AG20443 (cell line): Measurements from ENCODE around the gene APOL5.
"Not testable (repeated sequence)": the region's sequence is repeated elsewhere in the genome, so short reads cannot be mapped to it uniquely, and the experiment has no call there.

ENCODE experiments used
- DNase-seq: peaks from one replicate; pipeline ENCODE4 v3.0.0; 2012; ENCODE audit warnings: low spot score, mixed read lengths

APOL5 gene

DNA sequence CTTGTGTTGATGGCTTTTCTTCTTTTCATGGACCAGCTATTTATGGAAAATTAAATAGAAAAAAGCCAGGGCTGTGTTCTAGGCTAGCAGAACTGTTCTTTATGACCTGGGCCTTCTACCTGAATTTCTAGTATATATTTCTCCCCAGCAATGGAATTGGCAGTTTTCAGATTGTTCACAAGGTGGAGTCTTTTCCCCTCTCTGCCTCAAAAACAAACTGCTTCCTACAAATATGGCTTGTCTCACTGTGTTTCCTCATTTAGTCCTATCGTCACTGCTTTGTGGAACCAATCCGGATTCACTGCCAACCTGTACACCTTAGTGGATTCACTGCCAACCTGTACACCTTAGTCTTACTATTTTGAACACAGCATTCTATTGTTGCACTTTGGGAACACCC lies 5.0 kb upstream of the APOL5 start:
- no peak for DNase-seq

DNA sequence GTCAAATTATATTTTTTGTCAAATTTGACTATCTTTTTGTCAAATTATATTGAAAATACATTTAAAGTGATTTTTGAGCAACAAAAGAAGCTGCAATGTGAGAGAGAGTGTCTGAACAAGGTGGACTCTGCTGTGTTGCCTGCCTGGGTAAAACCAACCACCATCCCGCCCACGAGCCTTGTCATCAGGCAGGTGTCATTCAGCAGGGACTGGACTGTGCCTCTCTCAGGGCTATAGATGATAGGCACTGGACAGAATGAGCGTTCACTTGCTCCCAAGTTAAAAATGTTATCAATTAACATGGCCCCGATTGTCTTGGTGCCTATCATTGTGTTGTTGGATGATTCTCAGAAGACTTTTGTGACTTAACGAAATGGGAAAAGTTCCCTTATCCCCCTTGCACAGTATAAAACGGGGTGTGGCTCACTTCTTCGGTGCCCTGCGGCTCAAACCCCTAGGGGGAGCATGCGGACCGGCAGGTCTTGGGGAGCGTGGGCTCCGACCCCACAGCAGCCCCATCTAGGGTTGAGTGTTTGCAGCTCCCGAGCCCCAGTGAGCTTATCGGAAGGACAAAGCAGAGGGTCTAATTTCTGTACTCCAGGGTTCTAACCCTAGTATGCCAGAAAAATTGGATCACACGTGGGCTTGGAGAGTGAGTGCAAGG lies 1.7 kb downstream of the APOL5 start:
- DNase-seq, result no peak

DNA sequence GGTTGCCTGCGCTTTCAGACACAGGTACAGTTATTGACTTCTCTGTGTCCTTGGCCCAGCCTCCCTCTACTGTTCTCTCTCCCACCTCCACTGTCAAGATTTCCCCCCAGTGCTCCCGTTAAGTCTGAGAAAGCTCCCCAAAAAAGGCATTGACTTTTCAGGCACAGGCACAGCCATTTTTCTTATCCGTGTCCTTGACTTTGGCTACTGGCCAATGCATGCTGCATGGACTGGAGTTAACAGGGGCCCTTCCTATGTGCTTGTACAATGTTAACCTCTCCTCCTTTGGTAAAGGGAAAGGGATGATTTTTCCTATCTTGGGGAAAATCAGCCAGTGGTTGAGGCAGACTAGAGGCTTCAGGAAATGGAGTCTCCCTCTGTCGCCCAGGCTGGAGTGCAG lies 4.3 kb downstream of the APOL5 start:
- no peak for DNase-seq

DNA sequence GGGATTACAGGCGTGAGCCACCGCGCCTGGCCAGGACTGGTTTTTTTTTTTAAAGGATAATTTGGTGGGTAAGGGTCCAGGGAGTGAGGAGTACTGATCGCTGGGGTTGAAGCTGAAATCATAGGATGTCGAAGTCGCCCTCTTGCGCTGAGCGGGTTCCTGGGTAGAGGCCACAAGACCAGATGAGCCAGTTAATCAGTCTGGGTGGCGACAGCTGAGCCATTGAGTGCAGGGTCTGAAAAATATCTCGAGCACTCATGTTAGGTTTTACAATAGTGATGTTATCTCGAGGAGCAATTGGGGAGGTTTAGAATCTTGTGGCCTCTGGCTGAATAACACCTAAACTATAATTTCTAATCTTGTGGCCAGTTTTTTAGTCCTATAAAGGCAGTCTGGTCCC lies 7.8 kb downstream of the APOL5 start:
- DNase-seq, result no peak

DNA sequence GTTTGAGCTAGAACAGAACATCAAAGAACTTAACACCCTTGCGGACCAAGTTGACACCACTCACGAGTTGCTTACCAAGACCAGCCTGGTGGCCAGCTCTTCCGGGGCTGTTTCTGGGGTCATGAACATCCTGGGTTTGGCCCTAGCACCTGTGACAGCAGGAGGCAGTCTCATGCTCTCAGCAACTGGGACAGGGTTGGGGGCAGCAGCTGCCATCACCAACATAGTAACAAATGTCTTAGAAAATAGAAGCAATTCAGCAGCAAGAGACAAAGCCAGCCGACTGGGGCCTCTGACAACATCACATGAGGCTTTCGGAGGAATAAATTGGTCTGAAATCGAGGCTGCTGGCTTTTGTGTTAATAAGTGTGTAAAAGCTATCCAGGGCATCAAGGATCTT lies 8.7 kb downstream of the APOL5 start:
- no peak for DNase-seq

DNA sequence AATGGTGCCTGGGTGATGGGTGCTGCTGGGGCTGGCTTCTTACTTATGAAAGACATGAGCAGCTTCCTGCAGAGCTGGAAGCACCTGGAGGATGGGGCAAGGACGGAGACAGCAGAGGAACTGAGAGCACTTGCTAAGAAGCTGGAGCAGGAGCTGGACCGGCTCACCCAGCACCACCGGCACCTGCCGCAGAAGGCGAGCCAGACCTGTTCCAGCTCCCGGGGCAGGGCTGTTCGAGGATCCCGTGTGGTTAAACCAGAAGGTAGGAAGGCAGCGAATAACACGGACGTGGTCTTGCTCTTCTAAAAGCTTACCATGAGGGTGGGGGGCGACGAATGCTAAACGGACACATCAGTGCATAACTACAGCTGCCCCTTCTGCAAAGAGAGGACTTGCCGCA lies 9.3 kb downstream of the APOL5 start:
- no peak for DNase-seq

DNA sequence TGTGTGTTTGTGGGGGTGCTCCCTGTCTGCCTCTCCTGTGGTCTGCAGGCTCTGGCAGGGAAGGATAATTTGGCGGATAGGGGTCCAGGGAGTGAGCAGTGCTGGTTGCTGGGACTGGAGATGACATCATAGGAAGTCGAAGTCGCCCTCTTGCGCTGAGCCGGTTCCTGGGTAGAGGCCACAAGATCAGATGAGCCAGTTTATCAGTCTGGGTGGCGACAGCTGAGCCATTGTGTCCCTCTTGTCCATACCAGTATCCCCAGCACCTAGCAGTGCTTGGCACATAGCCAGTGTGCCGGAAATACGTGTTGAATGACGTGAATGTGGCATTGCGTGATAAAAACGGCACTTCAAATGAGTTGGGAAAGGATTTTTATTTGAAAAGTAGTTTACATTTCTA lies 9.8 kb downstream of the APOL5 start:
- no peak for DNase-seq

DNA sequence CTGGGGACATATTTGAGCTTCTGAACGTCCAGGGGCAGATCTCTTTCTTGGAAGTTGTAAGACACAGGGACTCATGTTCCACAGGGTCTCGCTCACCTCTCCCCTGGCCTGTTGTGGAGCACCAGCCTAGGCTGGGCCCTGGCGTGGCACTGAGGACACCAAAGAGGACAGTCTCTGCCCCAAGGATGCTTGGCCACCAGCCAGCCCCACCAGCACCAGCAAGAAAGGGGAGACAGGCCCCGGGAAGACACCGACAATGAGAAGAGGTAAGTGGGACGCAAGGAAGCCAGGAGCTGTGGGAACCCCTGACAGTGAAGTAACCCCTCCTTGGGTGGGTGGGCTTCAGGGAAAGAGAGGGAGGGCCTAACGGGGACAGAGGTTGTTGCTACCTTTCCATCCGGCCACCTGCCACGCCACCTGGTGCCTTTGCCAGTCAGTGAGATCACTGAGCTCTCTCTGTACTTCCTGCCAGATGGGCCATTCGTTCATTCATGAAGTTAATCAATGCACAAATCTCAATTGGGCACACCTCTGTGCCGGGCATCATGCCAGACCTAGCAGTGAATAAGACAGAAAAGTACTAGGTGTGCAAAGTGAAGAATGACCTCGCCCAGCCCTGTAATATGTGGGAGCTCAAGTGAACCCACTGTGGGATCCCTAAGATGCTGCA lies 11.1 kb downstream of the APOL5 start:
- DNase-seq, result no peak

DNA sequence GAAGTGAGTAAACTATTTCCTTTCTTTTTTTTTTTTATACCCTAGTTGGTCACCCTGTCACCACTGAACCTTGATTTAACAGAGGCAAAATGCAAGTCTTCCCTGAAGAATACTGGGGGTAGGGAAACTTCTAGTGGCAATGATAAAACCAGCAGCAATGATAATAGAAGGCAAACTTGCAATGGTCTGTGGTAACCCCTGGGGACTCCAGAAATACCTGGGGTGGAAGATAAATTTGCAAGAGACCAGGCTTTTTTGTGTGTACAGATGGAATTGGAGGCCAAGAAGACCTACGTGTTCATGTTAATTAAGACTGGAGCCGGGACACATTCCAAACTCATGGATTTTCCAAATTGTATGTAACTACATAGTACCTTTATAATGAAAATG lies 11.6 kb downstream of the APOL5 start:
- no peak for DNase-seq

DNA sequence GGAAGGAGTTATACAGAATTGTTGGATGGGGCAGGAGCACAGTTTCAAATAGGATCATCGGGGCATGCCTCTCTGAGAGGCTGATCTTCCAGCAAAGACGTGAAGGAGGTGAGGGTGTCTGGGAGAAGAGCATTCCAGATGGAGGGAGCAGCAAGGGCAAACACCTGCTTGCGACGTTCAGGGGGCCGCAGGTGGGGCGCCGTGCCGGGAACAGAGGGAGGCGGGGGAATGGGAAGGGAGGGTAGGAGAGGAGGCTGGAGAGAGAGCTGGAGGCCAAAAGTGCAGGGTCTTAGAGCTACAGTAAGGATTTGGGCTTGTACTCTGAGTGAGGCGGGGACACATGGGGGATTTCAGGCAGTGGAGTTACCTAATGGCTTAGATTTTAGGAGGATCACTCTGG lies 13.6 kb downstream of the APOL5 start:
- DNase-seq, result no peak

DNA sequence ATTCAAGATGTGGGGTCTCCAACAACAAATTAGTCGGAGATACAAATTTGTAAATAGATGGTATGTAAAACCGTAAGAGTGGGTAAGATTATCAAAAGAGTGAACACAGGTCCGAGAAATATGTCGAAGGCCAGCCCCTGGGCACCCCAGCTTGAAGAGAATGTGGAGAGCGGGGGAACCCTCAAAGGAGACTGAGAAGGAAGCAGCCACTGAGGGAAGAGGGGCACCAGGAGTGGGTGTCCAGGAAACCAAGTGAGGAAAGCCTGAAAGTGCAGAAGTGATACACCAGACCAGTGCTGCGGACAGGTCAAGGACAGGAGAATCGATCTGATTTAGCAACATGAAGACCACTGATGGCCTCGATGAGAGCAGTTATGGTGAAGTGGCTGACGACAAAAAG lies 14.4 kb downstream of the APOL5 start:
- DNase-seq, result no peak

DNA sequence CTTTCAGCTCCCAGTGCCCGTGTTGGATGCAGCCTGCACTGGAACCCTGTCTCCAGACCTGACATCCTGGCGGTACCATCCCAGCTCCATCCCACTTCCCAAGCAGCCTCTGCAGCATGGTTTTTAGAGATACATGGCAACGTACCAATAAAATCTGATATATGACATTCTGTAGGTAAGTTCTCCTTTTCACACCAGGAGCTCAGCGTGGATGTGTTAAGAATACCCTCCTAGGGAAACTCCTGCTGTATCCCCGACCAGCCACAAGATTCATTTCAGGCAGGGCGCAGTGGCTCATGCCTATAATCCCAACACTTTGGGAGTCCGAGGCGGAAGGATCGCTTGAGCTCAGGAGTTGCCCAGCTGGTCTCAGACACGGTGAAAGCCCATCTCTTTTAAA lies 15.4 kb downstream of the APOL5 start:
- no peak for DNase-seq

DNA sequence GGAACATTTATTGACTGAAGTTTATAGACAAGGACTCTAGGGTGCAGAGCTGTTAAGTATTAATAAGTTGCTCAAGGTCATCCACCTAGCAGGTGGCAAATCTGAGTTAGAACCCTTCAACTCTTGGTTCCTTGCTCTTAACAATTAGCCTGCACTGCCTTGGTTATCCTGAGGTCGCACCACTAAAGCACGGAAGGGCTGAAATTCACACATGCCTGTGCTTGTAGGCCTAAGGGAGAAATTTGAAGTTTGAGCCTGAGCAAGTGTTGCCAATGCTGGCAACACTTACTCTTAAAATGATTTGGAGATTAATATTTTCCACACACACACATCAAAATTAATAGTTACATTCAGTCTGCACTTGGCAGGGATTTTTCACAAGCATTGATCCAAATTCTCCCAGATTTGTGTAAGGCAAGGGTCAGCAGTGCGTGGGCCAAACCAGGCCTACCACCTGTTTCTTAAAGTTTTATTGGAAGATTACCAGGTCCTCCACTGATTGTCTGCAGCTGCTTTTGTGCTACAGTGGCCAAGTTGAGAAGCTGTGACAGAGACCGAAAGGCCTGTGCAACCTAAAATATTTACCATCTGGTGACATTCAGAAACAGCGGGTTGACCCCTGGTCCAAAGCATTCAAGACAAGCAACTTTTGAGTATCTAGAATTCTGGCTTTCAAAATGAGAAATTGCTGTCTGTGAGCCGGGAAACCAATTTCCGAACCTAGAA lies 16.3 kb downstream of the APOL5 start:
- no peak for DNase-seq

DNA sequence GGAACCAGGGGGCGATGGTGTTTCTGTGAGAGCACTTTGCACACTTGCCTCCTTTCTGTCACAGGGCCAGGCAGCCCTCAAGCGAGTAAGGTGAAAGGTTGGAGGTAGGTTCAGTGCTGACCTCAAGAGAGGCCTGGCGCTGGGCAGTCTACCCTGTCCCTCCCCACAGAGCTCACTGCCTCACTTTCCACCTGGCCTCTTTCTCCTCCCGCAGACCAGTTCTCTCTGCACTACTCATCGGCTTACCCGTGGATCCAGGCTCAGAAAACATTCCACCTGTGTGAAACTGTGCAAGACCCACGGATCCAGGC lies 16.8 kb downstream of the APOL5 start:
- no peak for DNase-seq

DNA sequence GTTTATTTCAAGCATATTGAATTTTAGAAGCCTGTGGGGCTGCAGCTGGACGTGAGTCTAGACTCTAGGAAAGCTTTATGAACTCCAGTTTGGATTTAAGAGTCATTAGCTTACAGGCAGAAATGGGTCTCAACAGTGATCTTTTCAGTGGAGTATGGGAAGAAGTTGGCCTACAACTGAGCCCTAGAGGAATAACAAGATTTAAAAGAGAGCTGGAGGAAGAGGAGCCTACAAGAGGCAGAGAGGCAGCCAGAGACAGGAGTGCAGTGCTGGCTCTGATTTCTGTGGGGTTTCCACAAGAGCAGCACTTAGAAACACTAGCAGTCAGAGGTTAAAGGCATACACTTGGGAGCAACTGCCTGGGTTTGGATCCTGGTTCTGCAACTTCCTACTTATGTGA lies 17.9 kb downstream of the APOL5 start:
- DNase-seq, result no peak

DNA sequence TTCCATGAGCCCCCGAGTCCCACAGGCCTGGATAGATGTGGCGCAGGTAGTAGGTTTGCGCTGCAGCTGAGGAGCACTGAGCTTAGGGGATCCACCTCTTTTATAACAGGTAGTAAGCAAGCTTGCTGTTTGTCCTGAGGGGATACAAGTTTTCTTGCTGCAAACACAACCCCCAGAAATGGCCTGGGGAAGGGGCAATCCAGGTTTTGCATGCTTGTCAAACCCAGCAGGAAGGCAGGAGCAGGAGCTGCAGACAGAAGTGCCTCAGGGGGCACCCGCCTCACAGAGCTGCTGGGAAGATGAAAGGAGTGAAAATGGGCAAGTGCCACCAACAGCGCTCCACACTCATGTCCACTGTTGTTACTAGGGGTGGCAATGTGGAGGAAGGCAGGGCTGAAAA lies 18.5 kb downstream of the APOL5 start:
- no peak for DNase-seq

DNA sequence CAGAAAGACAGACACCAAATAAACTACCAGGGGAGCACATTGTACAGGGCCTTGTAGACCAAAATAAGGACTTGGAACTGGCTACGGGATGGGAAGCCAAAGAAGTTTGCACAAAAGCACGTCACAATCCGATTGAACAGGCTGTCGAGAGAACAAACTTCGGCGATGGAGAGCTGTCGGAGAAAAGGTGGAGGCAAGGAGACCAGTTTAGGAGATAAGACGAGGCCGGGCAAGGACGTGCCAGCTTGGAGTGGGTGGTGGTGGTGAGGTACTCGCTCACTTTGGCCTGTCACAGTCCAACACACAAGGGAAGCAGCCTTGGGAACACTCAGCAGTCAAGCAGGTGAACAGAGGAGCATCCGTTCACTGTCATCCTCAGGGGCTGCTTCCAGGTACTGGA lies 19.0 kb downstream of the APOL5 start:
- no peak for DNase-seq

DNA sequence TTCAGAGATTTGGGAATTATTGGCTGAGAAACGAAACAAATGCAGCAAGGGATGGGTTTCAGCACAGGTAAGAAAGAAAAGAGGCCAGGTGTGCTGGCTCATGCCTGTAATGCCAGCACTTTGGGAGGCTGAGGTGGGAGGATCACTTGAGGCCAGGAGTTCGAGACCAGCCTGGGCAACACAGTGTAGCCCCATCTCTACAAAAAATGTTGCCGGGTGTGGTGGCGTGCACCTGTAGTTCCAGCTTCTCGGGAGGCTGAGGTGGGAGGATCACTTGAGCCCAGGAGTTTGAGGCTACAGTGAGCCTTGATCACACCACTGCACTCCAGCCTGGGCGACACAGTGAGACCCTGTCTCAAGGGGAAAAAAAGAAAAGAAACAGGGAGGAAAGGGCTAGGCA lies 20.2 kb downstream of the APOL5 start:
- DNase-seq, result not testable (repeated sequence)

DNA sequence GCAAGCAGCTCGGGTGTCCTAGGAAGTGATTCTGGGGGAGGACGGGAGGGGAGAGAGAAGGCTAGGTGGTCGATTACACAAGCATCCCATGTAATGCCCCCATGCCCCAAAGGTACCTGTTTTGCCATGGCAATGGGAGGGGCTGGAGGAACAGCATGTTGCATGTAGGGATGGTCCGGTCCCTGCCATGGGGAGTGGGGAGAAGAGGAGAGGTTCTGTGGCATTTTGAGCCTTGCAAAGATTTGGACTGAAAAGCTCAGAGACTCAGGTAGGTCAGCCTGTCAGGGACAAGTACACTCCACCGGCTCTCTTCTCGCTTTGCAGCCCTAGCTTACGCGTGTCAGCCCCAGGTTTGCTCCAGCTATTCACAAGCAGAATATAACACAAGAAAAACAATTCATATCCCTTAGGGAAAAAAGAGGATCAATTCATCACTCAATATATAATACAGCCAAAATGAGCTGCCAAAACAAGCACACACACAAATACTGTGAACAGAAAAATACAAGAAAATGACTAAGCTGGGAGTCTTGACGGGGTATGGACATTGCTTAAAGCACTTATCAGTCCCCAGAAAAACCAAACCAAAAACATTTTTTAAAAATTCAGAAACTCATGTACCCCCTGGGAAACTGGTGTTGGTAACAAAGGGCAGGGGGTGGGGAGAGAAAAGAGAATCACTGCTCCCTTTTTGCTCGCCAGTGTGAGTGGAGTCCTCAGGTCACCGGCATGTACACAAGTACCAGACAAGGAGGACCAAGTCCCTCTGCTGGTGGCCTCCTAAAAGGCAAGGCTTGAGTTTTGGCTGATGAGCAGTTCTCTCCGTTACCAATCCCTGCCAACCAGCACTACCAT lies 21.6 kb downstream of the APOL5 start:
- no peak for DNase-seq

DNA sequence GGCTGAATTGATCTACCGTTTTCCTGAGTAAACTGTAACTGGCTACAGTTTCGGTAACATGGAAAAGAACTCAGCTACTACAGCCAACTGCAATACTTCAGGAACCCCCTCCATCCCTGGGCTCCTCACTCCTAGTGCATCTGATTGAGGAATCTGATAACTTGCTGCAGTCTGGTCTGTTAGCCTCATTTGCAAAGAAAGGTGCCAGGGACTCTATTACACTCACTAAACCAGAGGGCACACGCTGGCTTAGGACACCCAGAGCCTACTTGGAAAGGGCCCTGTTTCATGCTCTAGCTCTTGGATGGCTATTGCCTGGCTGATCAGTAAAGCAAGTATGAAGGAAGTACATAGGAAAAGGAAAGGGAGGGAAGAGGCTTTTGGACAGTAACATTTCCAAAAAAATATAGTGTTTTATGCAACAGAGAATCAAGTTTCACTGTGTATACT lies 22.3 kb downstream of the APOL5 start:
- no peak for DNase-seq

DNA sequence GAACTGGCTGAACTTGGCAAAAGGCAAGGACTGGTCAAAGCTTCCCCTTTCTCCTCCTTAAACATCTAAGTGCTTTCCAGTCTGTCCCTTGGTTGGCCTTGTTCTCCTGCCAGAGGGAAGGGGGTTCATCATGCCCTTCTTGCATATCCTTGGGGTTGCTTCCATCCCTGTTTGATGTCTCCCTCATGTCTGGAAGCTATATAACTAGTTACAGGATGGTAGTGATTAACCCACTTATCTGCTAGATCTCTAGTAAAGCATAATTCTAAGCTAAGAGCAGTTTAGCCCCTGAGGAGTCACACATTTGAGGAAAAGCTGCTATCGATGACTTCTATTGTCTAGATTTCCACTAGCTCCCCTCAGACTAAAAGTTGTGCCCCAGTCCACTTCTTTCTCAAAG lies 22.9 kb downstream of the APOL5 start:
- no peak for DNase-seq

DNA sequence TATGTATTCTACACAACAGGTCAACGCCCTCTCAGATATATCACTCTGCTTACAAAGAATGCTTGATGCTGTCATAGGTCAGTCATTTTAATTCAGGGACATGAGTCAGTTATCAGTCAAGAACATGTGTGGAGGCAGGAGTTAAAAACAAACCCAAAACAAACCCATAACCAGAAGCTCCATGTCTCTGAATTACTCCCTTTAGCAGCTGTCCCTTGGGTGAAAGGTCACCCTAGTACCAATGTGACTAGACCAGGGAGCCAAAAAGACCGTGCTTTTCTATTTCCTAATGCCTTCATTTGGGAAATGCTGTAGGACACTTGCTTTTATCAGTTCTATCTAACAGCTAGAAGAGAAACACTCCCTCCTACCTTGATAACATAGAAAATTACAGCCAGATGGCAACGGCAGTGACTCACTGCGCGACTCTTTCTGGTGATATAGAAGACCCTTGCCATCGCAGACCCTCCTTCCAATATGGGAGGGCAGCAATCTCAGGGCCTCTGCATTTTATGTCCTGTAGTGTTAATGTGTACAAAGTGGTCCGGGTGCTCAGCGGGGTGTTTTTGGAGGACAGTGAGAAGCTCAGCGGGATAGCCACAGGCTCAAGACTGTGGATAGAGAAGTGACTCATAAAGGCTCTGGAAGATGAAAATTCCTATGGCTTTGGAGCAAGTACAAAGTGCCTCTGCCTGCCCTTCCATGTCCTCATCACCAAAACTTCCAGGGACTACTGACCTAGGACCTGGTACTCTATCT lies 24.8 kb downstream of the APOL5 start:
- peak; percentile 80 for DNase-seq
